Esophagus squamous epithelium (tissue), 4 donors: ENCODE results near the gene QPRT.

ENCODE experiments used
- CTCF ChIP-seq, 6 experiments: fragments of 450-650 bp in 4 of 6; fragments of 200-600 bp in 2 of 6; sonication (generic) in 2 of 6; IDR thresholded peaks; one replicate each; pipeline ENCODE4 v1.5.1; 2016 to 2019; ENCODE audit warnings: antibody characterized with exemption in 6 of 6, mild to moderate bottlenecking in 4 of 6, moderate library complexity in 4 of 6
- POLR2A ChIP-seq, 4 donors: fragments of 450-650 bp; IDR thresholded peaks; one replicate each; pipeline ENCODE4 v1.6.1; 2017; ENCODE audit warnings: antibody characterized with exemption in 4 of 4, mild to moderate bottlenecking in 4 of 4, moderate library complexity in 3 of 4

GRCh38 chr16:29719063-29719462, 40.1 kb downstream of the QPRT start:
- TF ChIP-seq CTCF (IDR thresholded peaks at IDR 0.05) (no peak), POLR2A (IDR thresholded peaks at IDR 0.05) (no peak)
